Adrenal gland (tissue), 12 donors: ENCODE data around the gene SPATC1L. TPM values are rescaled to one million over a fixed set of nuclear protein-coding genes. Genes with fewer than 3 reads are reported as not detected.

ENCODE experiments used
- DNase-seq, 7 donors: peaks; one replicate each; pipeline ENCODE4 v3.0.0-alpha.2; 2019 to 2020
- H3K27ac ChIP-seq, 5 donors: fragments of 200-600 bp; sonication (generic) in 4 of 5; 1 replicate in 3 of 5; 2 replicates in 2 of 5; pipeline versions ENCODE4 v1.5.1 to v1.8.0; 2016 to 2020; ENCODE audit warnings: mild to moderate bottlenecking in 1 of 5
- H3K27me3 ChIP-seq: fragments of 200-600 bp; 2 replicates; pipeline ENCODE4 v1.8.0; 2021
- H3K36me3 ChIP-seq, 2 donors: fragments of 200-600 bp; replicated peaks in 1 of 2; 1 replicate in 1 of 2; 2 replicates in 1 of 2; pipeline versions ENCODE4 v1.5.1 to v1.8.0; 2018 to 2022
- H3K4me1 ChIP-seq, 2 donors: fragments of 200-600 bp; replicated peaks in 1 of 2; 1 replicate in 1 of 2; 2 replicates in 1 of 2; pipeline versions ENCODE4 v1.5.1 to v1.8.0; 2018 to 2021
- H3K4me3 ChIP-seq, 4 donors: fragments of 200-600 bp; sonication (generic) in 3 of 4; one replicate each; pipeline ENCODE4 v1.5.1; 2016 to 2018
- H3K9me3 ChIP-seq, 3 donors: fragments of 200-600 bp; sonication (generic) in 1 of 3; replicated peaks in 1 of 3; 1 replicate in 2 of 3; 2 replicates in 1 of 3; pipeline versions ENCODE4 v1.5.1 to v1.8.0; 2016 to 2021
- POLR2A ChIP-seq, 2 donors: fragments of 450-650 bp; IDR thresholded peaks; one replicate each; pipeline ENCODE4 v1.6.1; 2017; ENCODE audit warnings: antibody characterized with exemption in 2 of 2, mild to moderate bottlenecking in 2 of 2, moderate library complexity in 1 of 2
- WGBS, 4 donors: extraction: QIAGEN DNeasy Blood & Tissue Kit in 2 of 4; methylation state at CpG; one replicate each; pipeline versions ENCODE4 v1.1.5 to v1.1.7; 2013 to 2017; 5-methylcytosine and 5-hydroxymethylcytosine counted together
- intact Hi-C, 2 donors: fragments of 100-400 bp; cut with DNase I; formaldehyde crosslinking; loops; one replicate each; pipeline versions ENCODE4 v1.14.1 to v1.15.0; 2022 to 2023
- polyA plus RNA-seq, 3 donors: library from polyadenylated mRNA; stranded (reverse); fragments of 200-250 nt in 2 of 3; fragments of 350-450 nt in 1 of 3; fragmentation: Illumina TruSeq in 1 of 3; extraction: RNeasy Lipid Tissue Mini Kit (QIAGEN cat#74804) in 1 of 3; gene quantifications; one replicate each; pipeline ENCODE4 v1.2.3, GENCODE V29; 2013 to 2014
- total RNA-seq, 9 donors: library from RNA; depleted of rRNA in 4 of 9; stranded (reverse); fragments of >200 nt in 4 of 9; fragments of 120-200 nt in 1 of 9; fragmentation: NEBNext Ultra II Directional in 1 of 9; extraction: Animal tissue kit (Norgen Biotek cat#: 25700) in 1 of 9; gene quantifications; one replicate each; pipeline versions ENCODE4 v1.1.0 to v1.2.4, GENCODE V29; 2013 to 2023
- TF ChIP-seq, protein P1 (sequence below), 6 experiments: fragments of 450-650 bp in 4 of 6; fragments of 200-600 bp in 2 of 6; sonication (generic) in 1 of 6; IDR thresholded peaks; 1 replicate in 5 of 6; 2 replicates in 1 of 6; pipeline versions ENCODE4 v1.5.1 to v1.8.0; 2016 to 2021; ENCODE audit warnings: antibody characterized with exemption in 6 of 6, mild to moderate bottlenecking in 2 of 6, moderate library complexity in 1 of 6
- donor health status: healthy with polysubstance abuse.
- donor health status: Bipolar disorder and iron deficiency.
- donor health status: DM: yes; HTN: yes; CAD: no.
- donor health status: DM: no; HTN: no; CAD: no.
- donor health status: DM: no; HTN: no; CAD: no.
- donor health status: DM: yes; HTN: yes; CAD: no.

The SPATC1L gene
- total and polyA plus RNA-seq, 12 donors: 8.4 to 91.5 (median 25.3) TPM

DNA sequence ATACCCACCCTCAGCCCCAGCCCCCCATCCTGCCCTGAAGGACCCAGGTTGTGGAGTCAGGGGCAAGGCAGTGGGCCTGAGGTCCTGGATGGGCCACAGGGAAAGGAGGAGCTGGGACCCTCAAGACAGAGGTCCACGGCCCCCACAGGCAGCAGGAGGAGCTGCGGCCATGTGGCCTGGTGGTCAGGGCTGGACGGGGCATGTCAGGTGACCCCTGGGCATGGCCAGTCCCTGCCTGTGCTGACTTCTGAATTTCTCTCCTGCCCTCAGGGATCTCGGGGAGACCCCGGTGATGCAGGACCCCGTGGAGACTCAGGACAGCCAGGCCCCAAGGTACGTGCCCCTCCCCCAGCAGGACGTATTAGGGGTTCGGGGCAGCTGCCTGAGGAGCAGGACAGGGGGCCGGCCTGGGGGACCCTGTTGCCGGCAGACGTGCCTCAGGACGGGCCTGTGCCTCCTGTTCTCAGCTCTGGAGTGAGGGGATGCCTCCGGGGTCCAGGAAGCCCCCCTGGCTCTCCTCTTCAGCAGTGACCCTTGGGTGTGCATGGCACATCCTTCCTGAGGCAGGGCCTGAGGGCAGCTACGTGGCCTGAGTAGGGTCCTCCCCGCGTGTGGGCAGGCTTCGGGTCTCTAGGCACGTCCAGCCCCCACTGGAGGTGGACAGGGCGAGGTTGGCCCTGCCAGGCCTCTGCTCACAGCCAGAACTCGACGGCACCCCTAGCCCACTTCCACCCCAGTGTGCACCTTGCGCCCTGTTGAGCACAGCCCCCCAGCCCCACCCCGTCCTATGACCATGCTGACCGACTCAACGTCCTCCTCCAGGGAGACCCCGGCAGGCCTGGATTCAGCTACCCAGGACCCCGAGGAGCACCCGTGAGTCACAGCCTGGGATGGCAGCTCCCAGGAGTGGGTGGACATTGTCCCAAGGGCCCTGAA lies 62.7 kb downstream of the SPATC1L start:
- intact Hi-C loops: no loop called here
- TF ChIP-seq, protein P1, sequence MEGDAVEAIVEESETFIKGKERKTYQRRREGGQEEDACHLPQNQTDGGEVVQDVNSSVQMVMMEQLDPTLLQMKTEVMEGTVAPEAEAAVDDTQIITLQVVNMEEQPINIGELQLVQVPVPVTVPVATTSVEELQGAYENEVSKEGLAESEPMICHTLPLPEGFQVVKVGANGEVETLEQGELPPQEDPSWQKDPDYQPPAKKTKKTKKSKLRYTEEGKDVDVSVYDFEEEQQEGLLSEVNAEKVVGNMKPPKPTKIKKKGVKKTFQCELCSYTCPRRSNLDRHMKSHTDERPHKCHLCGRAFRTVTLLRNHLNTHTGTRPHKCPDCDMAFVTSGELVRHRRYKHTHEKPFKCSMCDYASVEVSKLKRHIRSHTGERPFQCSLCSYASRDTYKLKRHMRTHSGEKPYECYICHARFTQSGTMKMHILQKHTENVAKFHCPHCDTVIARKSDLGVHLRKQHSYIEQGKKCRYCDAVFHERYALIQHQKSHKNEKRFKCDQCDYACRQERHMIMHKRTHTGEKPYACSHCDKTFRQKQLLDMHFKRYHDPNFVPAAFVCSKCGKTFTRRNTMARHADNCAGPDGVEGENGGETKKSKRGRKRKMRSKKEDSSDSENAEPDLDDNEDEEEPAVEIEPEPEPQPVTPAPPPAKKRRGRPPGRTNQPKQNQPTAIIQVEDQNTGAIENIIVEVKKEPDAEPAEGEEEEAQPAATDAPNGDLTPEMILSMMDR (IDR thresholded peaks at IDR 0.05): no peak
- TF ChIP-seq POLR2A (IDR thresholded peaks at IDR 0.05): no peak
- no peaks in the 10 kb centered on the region for H3K9me3 ChIP-seq
- H3K4me3 ChIP-seq: no peak overlapping the region
- WGBS, 4 donors: 87 to 92% (median 88%) methylated on average over 9 to 29 of the region's 29 CpGs
- peak in 4 of 7 donors; percentile 4 to 19 (median 12) for DNase-seq
- H3K36me3 ChIP-seq: peaks cover 0 to 43% of the 10 kb centered on the region in 2 donors
- H3K4me1 ChIP-seq: no peaks in the 10 kb centered on the region
- H3K27ac ChIP-seq: no peak overlapping the region
- no peaks in the 10 kb centered on the region for H3K27me3 ChIP-seq

DNA sequence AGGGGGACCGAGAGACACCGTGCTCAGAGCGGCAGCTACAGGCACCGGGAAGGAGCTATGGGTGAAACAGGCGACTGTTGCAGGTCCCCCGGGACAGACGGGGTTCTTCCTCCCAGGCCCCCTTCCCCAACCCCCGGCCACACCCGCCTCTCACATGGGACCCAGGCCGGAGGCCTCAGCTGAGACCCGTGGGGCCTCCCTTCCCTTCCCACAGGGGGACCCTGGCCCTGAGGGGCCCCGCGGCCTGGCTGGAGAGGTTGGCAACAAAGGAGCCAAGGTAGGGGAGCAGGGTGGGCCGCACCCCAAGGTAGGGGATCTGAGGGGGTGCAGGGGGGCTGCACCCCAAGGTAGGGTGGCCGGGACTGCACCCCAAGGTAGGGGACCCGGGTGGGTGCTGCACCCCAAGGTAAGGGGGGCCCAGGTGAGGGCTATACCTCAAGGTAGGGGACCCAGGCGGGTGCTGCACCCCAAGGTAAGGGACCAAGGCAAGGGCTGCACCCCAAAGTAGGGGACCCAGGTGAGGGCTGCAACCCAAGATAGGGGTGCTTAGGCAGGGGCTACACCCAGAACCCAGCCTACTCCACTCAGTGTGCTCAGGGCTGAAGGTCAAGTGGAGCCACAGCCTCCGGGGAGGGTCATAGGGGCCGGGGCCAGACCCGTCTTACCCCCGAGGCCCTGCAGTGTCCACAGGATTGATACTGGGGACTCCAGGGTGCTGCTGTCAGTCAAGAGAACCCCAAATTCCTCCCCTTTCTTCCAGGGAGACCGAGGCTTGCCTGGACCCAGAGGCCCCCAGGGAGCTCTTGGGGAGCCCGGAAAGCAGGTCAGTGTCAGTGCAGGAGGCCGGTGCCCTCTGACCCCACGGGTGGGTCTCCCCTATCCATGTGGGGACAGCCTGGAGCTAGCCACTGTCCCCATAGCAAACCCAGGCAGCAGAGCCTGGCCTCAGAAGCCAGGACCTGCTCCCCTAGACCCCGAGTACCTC lies 63.7 kb downstream of the SPATC1L start:
- Histone ChIP-seq H3K27me3 (no peaks in the 10 kb centered on the region), H3K9me3 (no peaks in the 10 kb centered on the region), H3K36me3 (peaks cover 0 to 53% of the 10 kb centered on the region in 2 donors), H3K4me3 (no peak overlapping the region), H3K4me1 (no peaks in the 10 kb centered on the region), H3K27ac (no peak overlapping the region)
- 79 to 88% (median 86%) methylated on average over 5 to 26 of the region's 26 CpGs for WGBS, 4 donors
- DNase-seq: peak in 4 of 7 donors; percentile 4 to 30 (median 14)
- TF ChIP-seq, protein P1 (IDR thresholded peaks at IDR 0.05): no peak
- no peak for TF ChIP-seq POLR2A (IDR thresholded peaks at IDR 0.05)
- intact Hi-C loops: no loop called here

DNA sequence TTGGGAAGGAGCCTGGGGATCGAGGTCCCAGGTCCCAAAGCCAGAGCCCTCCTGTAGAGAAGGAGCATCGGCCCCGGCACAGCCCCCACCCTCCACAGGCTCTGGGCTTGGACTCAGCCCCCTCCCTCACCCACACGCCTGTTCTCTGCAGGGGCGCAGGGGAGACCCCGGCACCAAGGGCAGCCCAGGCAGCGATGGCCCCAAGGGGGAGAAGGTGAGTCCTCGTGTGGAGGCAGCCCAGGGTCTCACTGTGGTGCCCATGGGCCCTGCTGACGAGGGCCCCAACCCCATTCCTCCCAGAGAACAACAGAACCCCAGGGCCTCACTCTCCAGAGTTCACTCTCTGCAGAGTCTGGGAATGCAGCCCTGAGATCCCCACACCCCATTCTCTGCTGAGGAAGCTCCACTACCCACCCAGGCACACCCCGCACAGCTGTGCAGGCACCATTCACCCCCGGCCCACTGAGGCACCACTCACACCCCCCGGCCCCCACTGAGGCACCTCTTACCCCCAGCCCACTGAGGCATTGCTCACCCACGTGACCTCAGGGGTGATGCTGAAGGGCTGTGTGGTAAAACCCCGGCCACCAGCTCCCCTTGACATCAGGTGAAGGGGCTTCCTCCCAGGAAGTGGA lies 64.5 kb downstream of the SPATC1L start:
- H3K4me1 ChIP-seq: no peaks in the 10 kb centered on the region
- peak in 3 of 7 donors; percentile 5 to 10 (median 8) for DNase-seq
- H3K27ac ChIP-seq: no peak overlapping the region
- TF ChIP-seq, protein P1 (IDR thresholded peaks at IDR 0.05): no peak
- TF ChIP-seq POLR2A (IDR thresholded peaks at IDR 0.05): no peak
- H3K27me3 ChIP-seq: no peaks in the 10 kb centered on the region
- H3K4me3 ChIP-seq: no peak overlapping the region
- peaks cover 0 to 4% (median 0%) of the 10 kb centered on the region in 3 donors for H3K9me3 ChIP-seq
- WGBS, 4 donors: 83 to 94% (median 85%) methylated on average over 4 to 14 of the region's 14 CpGs
- H3K36me3 ChIP-seq: peaks cover 0 to 60% of the 10 kb centered on the region in 2 donors
- intact Hi-C loops: no loop called here
